ENCODE data around the gene CLPTM1.
"Not testable (repeated sequence)": the region's sequence is repeated elsewhere in the genome, so short reads cannot be mapped to it uniquely, and the experiment has no call there.

CLPTM1 gene

DNA sequence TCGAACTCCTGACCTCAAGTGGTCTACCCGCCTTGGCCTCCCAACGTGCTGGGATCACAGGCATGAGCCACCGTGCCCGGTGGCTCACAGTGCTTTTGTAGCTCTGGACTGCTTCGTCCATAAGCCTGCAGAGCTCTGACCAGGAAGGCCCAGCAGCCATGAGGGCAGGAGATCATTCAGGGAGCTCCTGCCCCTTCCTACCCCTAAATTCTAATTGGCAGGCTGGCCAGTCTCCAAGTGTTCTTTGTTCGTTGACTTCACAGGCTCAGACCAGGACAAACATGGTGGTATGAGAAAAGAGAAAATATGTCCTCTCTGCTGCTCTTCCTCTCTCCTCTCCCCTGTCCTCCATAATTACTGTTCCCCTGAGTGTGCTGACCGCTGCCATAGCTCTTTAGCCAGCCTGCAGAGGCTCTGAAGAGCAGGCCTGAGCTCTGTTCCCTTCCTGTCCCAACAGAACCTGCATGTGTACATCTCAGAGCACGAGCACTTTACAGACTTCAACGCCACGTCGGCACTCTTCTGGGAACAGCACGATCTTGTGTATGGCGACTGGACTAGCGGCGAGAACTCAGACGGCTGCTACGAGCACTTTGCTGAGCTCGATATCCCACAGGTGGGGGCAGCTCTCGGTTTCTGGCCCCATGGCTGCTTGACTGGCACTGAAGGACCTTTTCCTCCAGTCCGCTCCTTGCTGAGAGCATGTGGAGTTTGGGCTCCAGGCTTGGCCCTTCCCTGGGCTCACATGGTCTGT lies 19.0 kb downstream of the CLPTM1 start:
- in situ Hi-C loops (cut with MboI; ENCODE audit: low sequenced_read_pairs) = no loop called here

DNA sequence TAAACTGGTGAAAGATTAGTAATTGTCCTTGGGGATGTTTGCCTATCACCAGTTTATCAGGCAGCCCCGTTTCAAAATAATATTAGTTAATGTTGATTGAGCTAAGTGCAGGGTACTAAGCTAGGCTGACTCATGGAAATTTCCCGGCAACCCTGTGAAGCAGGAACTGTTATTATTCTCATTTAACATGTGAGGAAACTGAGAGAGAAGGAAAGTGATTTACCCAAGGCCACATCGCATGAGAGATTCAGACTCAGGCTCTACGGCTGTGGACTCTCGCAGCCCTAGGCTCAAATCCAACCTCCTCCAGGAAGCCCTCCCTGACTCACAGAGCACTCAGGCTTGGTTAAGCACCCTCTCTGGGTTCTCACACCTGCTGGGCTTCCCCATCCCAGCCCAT lies 19.7 kb downstream of the CLPTM1 start:
- in situ Hi-C loops (cut with MboI; ENCODE audit: low sequenced_read_pairs) = no loop called here

DNA sequence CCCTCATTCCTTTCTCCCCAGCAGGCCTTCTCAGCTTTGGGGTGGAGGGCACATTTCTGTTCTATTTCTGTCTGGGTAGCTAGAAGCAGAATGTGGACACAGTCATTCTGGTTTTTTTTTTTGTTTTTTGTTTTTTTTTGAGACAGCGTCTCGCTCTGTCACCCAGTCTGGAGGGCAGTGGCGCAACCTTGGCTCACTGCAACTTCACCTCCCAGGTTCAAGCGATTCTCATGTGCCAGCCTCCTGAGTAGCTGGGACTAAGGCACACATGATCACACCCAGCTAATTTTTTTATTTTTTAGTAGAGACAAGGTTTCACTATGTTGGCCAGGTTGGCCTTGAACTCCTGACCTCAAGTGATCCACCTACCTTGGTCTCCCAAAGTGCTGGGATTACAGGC lies 20.3 kb downstream of the CLPTM1 start:
- in situ Hi-C loops (cut with MboI; ENCODE audit: low sequenced_read_pairs) = no loop called here

DNA sequence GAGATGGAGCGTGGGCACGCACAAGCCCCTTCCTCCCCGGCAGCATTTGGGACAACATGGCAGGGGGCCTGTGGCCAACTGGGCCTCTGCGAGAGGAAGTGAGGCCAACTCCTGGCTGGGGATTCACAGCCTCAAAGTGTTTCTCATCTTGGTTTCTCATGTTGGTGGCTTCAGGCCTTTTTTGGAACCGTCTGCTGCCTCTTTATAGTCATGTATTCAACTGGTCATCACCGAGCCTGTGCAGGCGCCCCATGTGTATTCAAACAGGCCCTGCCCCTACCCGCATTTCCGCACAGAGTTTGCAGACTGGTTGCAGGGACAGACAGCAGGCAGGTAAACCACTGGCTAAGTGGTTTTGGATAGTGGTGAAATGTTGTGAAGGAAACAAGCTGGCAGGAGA lies 28.8 kb downstream of the CLPTM1 start:
- in situ Hi-C loops (cut with MboI; ENCODE audit: low sequenced_read_pairs) = no loop called here

DNA sequence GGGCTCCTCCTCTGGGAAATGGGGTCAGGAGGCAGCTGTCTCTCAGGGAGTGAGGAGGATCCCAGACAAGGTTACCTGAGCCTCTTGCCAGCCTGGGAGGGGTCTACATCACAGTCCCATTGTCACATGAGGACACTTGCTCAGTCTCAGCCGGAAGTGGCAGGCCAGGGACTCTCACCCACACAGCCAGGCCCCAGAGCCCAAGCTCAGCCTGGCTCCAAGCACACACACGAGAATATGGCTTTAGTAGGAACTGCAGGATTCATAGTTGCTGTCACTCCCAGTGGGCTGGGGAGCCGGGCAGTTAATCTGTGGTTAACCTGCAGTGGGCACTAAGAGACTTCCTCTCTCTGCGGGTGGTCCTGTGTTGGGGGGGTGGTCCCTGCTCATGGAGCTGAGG lies 30.3 kb downstream of the CLPTM1 start:
- in situ Hi-C loops (cut with MboI; ENCODE audit: low sequenced_read_pairs) = no loop called here

- in situ Hi-C loops (cut with MboI; ENCODE audit: low sequenced_read_pairs) = no loop called here
These were observed 31.2 kb downstream of the CLPTM1 start for GRCh38 chr19:44986389-44986788.

GRCh38 chr19:44987148-44987675 lies 32.0 kb downstream of the CLPTM1 start:
- in situ Hi-C loops (cut with MboI; ENCODE audit: low sequenced_read_pairs) = no loop called here

- in situ Hi-C loops (cut with MboI; ENCODE audit: low sequenced_read_pairs) = no loop called here
These were observed 33.1 kb downstream of the CLPTM1 start for GRCh38 chr19:44988273-44988672.

GRCh38 chr19:44988896-44989556 lies 33.8 kb downstream of the CLPTM1 start:
- in situ Hi-C loops (cut with MboI; ENCODE audit: low sequenced_read_pairs) = no loop called here

- in situ Hi-C loops (cut with MboI; ENCODE audit: low sequenced_read_pairs) = no loop called here
These were observed 35.3 kb downstream of the CLPTM1 start for GRCh38 chr19:44990459-44990858.

- in situ Hi-C loops (cut with MboI; ENCODE audit: low sequenced_read_pairs) = no loop called here
These were observed 35.8 kb downstream of the CLPTM1 start for GRCh38 chr19:44990966-44991365.

GRCh38 chr19:44992336-44993163 lies 37.4 kb downstream of the CLPTM1 start:
- in situ Hi-C loops (cut with MboI; ENCODE audit: low sequenced_read_pairs) = no loop called here

DNA sequence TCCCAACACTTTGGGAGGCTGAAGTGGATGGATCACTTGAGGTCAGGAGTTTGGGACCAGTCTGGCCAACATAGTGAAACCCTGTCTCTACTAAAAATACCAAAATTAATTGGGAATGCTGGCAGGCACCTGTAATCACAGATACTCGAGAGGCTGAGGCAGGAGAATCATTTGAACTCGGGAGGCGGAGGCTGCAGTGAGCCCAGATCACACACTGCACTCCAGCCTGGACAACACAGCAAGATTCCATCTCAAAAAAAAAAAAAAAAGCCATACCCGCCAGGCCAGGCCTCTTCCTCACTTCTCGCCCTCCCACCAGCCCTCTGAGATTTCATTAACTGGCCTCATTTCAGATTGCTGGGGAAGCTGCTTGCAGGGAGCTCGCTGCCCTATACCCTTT lies 38.3 kb downstream of the CLPTM1 start:
- in situ Hi-C loops (cut with MboI; ENCODE audit: low sequenced_read_pairs) = no loop called here

DNA sequence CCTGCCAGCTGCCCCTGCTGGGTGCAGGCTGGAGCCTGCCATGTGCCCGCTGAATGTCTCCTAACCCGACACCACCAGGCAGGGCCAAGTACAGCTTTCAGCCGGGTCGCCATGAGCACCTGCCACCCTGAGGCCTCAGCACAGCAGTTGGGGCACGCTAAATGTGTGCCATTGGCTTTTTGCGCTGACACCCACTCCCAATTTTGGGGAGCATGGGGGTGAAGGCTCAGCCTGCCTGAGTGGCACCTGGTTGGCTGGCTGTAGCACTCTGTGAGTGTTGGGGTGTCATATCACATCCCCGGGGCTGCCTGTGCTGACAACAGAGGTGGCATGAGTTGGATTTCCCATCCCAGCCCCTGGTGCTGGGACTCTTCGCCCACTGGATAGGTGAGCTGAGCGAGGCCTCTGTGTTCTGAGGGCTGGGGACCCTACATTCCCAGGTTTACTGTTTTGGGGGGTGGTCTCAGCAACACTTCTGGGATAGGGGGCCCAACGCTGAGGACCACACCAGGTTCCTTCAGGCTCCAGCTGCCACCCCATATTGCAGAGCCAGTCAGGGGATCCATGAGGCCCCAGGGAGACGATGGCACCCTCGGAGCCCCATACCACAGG lies 38.9 kb downstream of the CLPTM1 start:
- in situ Hi-C loops (cut with MboI; ENCODE audit: low sequenced_read_pairs) = no loop called here

DNA sequence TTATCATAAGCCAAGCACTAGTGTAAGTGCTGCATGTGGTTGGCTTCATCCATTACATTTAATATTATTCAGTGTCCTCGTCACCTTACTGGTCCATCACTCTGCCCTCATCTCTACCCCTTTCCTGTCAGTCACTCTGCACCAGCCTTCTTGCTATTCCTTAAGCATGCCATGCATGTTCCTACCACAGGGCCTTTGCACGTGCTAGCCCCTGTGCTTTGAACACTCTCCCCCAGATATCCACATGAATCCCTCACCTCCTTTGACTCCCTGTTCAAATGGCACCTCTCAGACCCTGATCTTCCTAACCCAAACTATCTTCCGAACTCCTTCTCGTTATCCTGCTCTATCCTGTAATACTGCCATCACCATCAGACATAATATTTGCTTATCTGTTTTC lies 42.8 kb downstream of the CLPTM1 start:
- in situ Hi-C loops (cut with MboI; ENCODE audit: low sequenced_read_pairs) = no loop called here

DNA sequence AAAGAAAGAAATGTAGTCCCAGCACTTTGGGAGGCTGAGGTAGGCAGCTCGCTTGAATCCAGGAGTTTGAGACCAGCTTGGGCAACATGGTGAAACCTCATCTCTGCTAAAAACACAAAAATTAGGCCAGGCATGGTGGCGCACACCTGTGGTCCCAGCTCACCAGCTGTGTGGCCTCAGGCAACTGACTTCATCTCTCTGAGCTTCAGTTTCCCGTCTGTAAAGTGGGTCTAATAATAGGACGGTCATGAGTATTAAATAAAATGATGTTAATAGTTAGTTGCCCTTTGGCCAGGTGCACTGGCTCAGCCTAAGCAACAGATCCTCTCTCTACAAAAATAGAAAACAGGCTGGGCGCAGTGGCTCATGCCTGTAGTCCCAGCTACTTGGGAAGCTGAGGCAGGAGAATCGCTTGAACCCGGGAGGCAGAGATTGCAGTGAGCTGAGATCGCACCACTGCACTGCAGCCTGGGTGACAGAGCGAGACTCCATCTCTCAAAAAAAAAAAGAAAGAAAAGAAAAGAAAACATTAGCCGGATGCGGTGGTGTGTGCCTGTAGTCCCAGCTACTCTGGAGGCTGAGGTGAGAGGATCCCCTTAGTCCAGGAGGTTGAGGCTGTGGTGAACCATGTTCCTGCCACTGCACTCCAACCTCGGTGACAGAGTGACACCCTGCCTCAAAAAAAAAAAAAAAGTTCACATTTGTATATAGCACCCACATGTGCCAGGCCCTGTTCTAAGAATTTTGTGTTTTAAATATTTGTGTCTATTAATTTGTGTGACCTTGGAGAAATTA lies 44.1 kb downstream of the CLPTM1 start:
- in situ Hi-C loops (cut with MboI; ENCODE audit: low sequenced_read_pairs) = not testable (repeated sequence)

DNA sequence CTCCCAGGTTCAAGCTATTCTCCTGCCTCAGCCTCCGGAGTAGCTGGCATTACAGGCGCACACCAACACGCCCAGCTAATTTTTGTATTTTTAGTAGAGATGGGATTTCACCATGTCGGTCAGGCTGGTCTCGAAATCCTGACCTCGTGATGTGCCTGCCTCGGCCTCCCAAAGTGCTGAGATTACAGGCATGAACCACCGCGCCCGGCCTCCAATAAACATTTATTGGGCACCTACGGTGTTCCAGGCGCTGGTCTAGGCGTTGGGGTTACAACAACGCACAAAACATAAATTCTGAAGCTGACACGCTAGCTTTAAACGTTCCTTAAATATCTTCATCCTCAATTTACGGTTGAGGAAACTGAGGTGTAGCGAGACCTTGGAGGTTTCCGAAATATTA lies 45.5 kb downstream of the CLPTM1 start:
- in situ Hi-C loops (cut with MboI; ENCODE audit: low sequenced_read_pairs) = not testable (repeated sequence)

DNA sequence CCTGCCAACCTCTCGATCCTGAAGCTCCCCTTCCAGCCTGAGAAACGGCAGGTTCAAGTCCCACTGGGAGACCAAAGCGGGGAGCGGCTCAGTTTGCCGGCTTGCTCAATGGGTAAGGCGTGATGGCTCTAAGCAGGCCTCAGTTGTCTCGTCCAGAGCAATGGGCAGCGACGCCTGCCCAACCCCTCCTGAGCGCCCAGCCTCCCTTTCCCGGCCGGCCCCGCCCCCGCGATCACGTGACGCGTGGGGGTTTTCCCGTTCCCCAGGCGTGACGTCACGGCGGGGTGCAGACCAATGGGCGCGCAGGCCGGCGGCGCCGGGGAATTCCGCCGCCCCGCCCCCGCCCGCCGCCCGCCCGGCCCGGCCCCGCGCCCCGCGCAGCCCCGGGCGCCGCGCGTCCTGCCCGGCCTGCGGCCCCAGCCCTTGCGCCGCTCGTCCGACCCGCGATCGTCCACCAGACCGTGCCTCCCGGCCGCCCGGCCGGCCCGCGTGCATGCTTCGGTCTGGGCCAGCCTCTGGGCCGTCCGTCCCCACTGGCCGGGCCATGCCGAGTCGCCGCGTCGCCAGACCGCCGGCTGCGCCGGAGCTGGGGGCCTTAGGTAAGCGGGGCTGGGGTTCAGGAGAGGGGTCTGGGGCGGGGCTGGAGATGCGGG lies 46.0 kb downstream of the CLPTM1 start, which contains the start of gene RELB:
RELB (plus strand) TSS at position 378 of the 653 bp plus-strand sequence; CDS start at position 494, 116 bp downstream.
- in situ Hi-C loops (cut with MboI; ENCODE audit: low sequenced_read_pairs) = no loop called here

DNA sequence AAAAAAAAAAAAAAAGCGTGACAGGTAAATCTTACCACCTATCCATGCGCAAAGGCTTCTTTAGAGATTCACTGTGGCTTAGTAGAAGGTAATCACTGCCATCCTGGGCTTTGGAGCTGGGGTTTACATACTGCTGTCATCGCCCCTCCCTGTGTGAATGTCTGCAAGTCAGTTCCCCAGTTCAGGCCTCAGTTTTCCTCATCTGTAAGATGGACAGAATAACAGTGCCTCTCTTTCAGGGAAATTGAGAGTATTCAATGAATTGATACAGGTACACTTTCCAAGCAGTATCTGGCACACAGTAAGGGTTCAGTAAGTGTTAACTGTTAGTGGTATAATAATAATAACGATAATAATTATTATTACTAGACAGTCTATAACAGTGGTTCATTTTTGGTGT lies 48.3 kb downstream of the CLPTM1 start:
- in situ Hi-C loops (cut with MboI; ENCODE audit: low sequenced_read_pairs) = no loop called here

GRCh38 chr19:45005787-45006186 lies 50.6 kb downstream of the CLPTM1 start:
- in situ Hi-C loops (cut with MboI; ENCODE audit: low sequenced_read_pairs) = no loop called here

Measured in HL-60/S4 (cell line).